Measurements from ENCODE around the gene SPEN. TPM values are rescaled to one million over a fixed set of nuclear protein-coding genes. Genes with fewer than 3 reads are reported as not detected.
"Not testable (repeated sequence)": the region's sequence is repeated elsewhere in the genome, so short reads cannot be mapped to it uniquely, and the experiment has no call there.

Gene SPEN
- total and polyA plus RNA-seq, 12 donors, result 16.4 to 51.2 (median 30.7) TPM

- no peak for TF ChIP-seq CTCF (IDR thresholded peaks at IDR 0.05)
- no peak for TF ChIP-seq POLR2A (IDR thresholded peaks at IDR 0.05)
- no peaks in the 10 kb centered on the region for H3K27me3 ChIP-seq
- no peaks in the 10 kb centered on the region for H3K9me3 ChIP-seq (replicated peaks in 1 of 3)
- 78 to 96% (median 89%) methylated on average over 2 of the region's 2 CpGs for WGBS, 4 donors
- no peak overlapping the region for H3K27ac ChIP-seq
- intact Hi-C loops (cut with DNase I), result no loop called here
- H3K36me3 ChIP-seq (replicated peaks in 1 of 2), result peaks cover 0 to 51% of the 10 kb centered on the region in 2 donors
- H3K4me1 ChIP-seq (replicated peaks in 1 of 2), result peaks cover 0 to 12% of the 10 kb centered on the region in 2 donors
- no peak overlapping the region for H3K4me3 ChIP-seq
- DNase-seq, result no peak
These were observed 64.4 kb downstream of the SPEN start for GRCh38 chr1:15911927-15912326.

GRCh38 chr1:15913607-15914006, 66.1 kb downstream of the SPEN start:
- H3K9me3 ChIP-seq (replicated peaks in 1 of 3); H3K27me3 ChIP-seq; DNase-seq; H3K4me3 ChIP-seq; intact Hi-C loops (cut with DNase I); H3K27ac ChIP-seq: not testable (repeated sequence)
- Histone ChIP-seq H3K36me3 (replicated peaks in 1 of 2) (peaks cover 0 to 60% of the 10 kb centered on the region in 2 donors), H3K4me1 (replicated peaks in 1 of 2) (peaks cover 0 to 13% of the 10 kb centered on the region in 2 donors)
- 95 to 97% (median 97%) methylated on average over 3 of the region's 3 CpGs for WGBS, 4 donors

- intact Hi-C loops (cut with DNase I), result no loop called here
- H3K4me3 ChIP-seq, result no peak overlapping the region
These were observed 68.5 kb downstream of the SPEN start for GRCh38 chr1:15915991-15916390.

GRCh38 chr1:15916417-15916816, 68.9 kb downstream of the SPEN start:
- 73 to 85% (median 74%) methylated on average over 4 of the region's 4 CpGs for WGBS, 4 donors
- no peak overlapping the region for H3K4me3 ChIP-seq
- intact Hi-C loops (cut with DNase I), result no loop called here
- H3K27me3 ChIP-seq, result no peaks in the 10 kb centered on the region
- peaks cover 0 to 13% of the 10 kb centered on the region in 2 donors for H3K4me1 ChIP-seq (replicated peaks in 1 of 2)
- DNase-seq, result no peak
- TF ChIP-seq POLR2A (IDR thresholded peaks at IDR 0.05) (no peak), CTCF (IDR thresholded peaks at IDR 0.05) (no peak)
- peaks cover 0 to 65% of the 10 kb centered on the region in 2 donors for H3K36me3 ChIP-seq (replicated peaks in 1 of 2)
- H3K27ac ChIP-seq, result no peak overlapping the region
- H3K9me3 ChIP-seq (replicated peaks in 1 of 3), result no peaks in the 10 kb centered on the region

More at GRCh38 chr1:15915991-15916390, 68.5 kb downstream of the SPEN start:
- Histone ChIP-seq H3K27me3 (no peaks in the 10 kb centered on the region), H3K36me3 (replicated peaks in 1 of 2) (peaks cover 0 to 65% of the 10 kb centered on the region in 2 donors), H3K4me1 (replicated peaks in 1 of 2) (peaks cover 0 to 13% of the 10 kb centered on the region in 2 donors), H3K27ac (no peak overlapping the region), H3K9me3 (replicated peaks in 1 of 3) (no peaks in the 10 kb centered on the region)
- DNase-seq, result no peak
- TF ChIP-seq POLR2A (IDR thresholded peaks at IDR 0.05), result no peak
- TF ChIP-seq CTCF (IDR thresholded peaks at IDR 0.05), result no peak
- 44 to 55% (median 53%) methylated on average over 4 of the region's 4 CpGs for WGBS, 4 donors

GRCh38 chr1:15916916-15917315, 69.4 kb downstream of the SPEN start:
- H3K4me3 ChIP-seq, result no peak overlapping the region
- TF ChIP-seq POLR2A (IDR thresholded peaks at IDR 0.05), result no peak
- no peak for TF ChIP-seq CTCF (IDR thresholded peaks at IDR 0.05)
- H3K27ac ChIP-seq, result no peak overlapping the region
- peaks cover 0 to 65% of the 10 kb centered on the region in 2 donors for H3K36me3 ChIP-seq (replicated peaks in 1 of 2)
- no peaks in the 10 kb centered on the region for H3K9me3 ChIP-seq (replicated peaks in 1 of 3)
- 72 to 94% (median 90%) methylated on average over 7 of the region's 7 CpGs for WGBS, 4 donors
- H3K4me1 ChIP-seq (replicated peaks in 1 of 2), result peaks cover 0 to 13% of the 10 kb centered on the region in 2 donors
- intact Hi-C loops (cut with DNase I), result no loop called here
- H3K27me3 ChIP-seq, result no peaks in the 10 kb centered on the region
- no peak for DNase-seq
